C4-2B (cell line): ENCODE results near the gene FHL2.
"Not testable (repeated sequence)": the region's sequence is repeated elsewhere in the genome, so short reads cannot be mapped to it uniquely, and the experiment has no call there.

Experiments
- H3K27ac ChIP-seq: fragments of 450-650 bp; 2 replicates; pipeline ENCODE4 v1.5.1; 2017
- ZFX ChIP-seq: fragments of 450-650 bp; IDR thresholded peaks from 2 replicates; pipeline ENCODE4 v1.6.1; 2017
- TF ChIP-seq, protein P1 (sequence below): fragments of 450-650 bp; conservative IDR thresholded peaks from 2 replicates; pipeline ENCODE4 v1.5.1; 2017; ENCODE audit warnings: mild to moderate bottlenecking

The FHL2 gene

DNA sequence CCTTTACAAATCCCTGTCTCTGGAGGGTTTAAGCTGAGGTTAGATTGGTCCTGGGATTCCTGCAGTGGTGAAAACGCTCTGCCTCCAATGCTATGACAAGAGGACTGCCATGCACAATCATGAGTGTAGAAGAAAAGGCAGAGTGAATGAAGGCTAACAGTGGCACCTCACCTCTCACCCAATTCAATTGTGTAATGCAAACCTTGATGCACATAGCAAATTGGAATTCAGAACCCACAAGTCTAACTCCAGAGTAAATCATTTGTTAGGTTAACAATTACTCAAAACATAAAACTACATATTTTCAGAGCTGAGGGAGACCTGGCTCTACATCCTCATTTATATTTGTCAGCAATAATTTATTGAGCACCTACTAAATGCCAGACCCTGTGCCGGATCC lies 71.2 kb downstream of the FHL2 start:
- H3K27ac ChIP-seq = no peak overlapping the region

DNA sequence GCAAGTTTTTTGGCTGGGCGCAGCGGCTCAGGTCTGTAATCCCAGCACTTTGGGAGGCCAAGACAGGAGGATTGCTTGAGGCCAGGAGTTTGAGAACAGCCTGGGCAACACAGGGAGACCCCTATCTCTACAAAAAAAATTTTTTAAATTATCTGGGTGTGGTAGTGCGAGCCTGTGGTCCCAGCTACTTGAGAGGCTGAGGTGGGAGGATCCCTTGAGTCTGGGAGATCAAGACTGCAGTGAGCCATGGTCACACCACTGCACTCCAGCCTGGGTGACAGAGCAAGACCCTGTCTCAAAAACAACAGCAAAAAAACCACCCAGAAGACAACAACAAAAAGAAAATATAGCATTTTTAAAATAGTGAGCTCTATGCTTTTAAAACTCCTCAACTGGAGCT lies 71.6 kb downstream of the FHL2 start:
- not testable (repeated sequence) for H3K27ac ChIP-seq

More for the DNA sequence above, 71.2 kb downstream of the FHL2 start:
- TF ChIP-seq, protein P1, sequence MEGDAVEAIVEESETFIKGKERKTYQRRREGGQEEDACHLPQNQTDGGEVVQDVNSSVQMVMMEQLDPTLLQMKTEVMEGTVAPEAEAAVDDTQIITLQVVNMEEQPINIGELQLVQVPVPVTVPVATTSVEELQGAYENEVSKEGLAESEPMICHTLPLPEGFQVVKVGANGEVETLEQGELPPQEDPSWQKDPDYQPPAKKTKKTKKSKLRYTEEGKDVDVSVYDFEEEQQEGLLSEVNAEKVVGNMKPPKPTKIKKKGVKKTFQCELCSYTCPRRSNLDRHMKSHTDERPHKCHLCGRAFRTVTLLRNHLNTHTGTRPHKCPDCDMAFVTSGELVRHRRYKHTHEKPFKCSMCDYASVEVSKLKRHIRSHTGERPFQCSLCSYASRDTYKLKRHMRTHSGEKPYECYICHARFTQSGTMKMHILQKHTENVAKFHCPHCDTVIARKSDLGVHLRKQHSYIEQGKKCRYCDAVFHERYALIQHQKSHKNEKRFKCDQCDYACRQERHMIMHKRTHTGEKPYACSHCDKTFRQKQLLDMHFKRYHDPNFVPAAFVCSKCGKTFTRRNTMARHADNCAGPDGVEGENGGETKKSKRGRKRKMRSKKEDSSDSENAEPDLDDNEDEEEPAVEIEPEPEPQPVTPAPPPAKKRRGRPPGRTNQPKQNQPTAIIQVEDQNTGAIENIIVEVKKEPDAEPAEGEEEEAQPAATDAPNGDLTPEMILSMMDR = no peak
- no peak for TF ChIP-seq ZFX

DNA sequence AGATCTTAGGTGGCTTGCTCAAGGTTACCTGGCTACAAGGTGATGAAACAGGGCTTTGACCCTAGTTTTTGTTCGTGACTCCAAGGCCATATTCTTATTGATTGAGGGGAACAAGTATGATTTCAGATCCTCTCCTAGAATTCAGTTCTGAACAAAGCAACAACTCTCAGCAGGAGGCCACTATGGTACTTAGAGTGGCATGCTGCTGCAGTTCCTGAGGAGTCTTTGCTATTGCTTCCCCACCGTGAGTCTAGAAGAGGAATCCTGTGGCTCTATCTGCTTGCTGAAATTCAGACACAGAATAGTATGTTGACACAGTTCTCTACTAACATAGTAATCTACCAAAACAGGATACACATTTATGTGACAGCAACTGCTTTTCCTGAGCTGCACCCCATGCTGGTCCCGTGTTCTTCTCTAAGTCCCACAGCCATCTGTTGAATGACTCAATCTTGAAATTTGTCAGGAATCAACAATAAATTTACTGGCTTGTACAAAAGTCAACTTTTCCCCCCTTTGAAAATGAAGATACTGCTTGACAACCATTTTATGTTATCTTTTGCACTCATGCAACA lies 73.4 kb downstream of the FHL2 start:
- TF ChIP-seq ZFX = no peak
- TF ChIP-seq, protein P1 = no peak
- H3K27ac ChIP-seq = no peak overlapping the region

DNA sequence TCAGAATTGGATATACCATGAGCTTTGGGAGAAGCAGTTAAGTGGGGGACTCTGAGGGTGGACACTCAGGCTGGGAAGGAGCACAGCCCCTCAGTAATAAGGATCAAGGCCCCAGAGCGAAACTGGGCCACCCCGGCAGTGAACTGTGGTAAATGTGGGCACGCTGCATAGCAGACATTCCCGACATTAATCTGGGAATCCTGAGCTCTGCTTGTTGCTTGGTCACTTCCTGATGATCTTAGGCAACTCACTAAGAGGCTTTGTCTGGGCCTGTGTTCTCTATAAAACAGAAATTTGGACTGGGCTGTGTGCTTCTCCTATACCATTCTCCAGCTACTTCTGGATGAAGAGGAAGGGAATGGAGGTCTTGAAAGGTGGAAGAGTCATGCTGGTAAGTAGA lies 74.1 kb downstream of the FHL2 start:
- no peak overlapping the region for H3K27ac ChIP-seq
- TF ChIP-seq ZFX = no peak
- TF ChIP-seq, protein P1 = no peak

DNA sequence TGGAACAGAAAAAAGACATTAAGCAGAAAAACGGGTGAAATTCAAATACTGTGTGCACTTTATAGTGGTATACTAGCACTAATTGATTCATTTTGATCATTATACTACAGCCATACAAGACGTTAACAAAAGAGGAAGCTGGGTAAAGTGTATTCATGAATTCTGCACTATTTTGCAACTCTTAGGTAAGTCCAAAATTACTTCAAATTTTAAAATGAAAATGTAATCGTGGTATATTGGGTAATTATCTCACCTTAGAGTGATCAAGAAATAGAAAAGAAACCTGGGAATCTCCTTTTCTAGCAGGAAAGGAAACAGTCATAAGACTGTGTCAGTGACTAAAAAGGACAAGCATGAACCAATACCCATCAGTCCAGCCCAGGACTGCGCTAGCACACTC lies 74.8 kb downstream of the FHL2 start:
- TF ChIP-seq, protein P1 = no peak
- TF ChIP-seq ZFX = no peak
- H3K27ac ChIP-seq = no peak overlapping the region

DNA sequence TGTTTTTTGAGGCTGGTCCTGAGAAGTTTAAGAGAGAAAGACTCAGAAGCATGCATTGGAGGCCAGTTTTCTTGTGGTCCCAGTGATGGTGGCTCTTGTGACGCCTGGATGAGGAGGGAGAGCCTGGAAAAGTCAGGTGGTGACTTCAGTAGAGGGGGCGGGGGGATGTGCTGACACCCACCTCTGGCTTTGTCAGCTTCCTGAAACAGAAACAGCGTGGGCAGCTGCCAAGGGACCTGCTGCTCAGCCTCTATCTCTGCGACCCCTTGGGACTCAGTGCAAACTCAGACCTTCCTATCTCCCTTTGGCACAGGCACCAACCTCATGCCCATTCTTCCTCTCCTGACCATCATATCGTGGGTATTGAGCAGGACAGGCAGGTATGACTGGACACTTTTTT lies 75.7 kb downstream of the FHL2 start:
- H3K27ac ChIP-seq = no peak overlapping the region
- no peak for TF ChIP-seq ZFX
- TF ChIP-seq, protein P1 = no peak

DNA sequence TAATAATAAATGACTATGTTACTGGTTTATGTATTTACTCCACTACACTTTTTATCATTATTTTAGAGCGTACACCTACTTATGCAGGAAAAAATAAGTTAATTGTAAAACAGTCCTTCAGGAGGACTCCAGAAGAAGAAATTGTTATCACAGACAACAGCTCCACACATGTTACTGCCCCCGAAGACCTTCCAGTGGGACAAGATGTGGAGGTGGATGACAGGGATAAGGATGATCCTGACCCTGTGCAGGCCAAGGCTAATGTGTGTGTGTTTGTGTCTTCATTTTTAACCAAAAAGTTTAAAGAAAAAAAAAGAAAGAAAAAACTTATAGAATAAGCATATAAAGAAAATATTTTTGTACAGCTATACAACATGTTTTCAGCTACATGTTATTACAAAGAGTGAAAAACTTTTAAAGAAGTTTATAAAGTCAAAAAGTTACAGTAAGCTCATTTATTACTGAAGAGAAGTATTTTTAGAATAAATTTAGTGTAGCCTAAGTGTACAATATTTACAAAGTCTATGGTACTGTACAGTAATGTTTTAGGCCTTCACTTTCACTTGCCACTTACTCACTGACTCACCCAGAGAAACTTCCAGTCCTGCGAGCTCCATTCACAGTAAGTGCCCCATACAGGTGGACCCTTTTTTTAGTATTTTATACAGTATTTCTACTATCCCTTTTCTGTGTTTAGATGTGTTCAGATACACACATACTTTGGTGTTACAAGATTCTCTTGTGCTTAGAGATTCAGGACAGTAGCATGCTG lies 76.8 kb downstream of the FHL2 start:
- no peak overlapping the region for H3K27ac ChIP-seq
- TF ChIP-seq, protein P1 = no peak
- TF ChIP-seq ZFX = no peak
